SK-N-SH (cell line): ENCODE measurements around the gene KLHL26. TPM values are rescaled to one million over a fixed set of nuclear protein-coding genes. Genes with fewer than 3 reads are reported as not detected.

Experiments used
- CTCF ChIA-PET: fragments of 300-600, 350-600 bp; formaldehyde crosslinking; extraction: SDS; loops from one replicate; lab custom pipeline; 2021; lab: Yijun Ruan, JAX
- POLR2A ChIA-PET: fragments of 350-600 bp; sonication (Branson Sonifier 250); formaldehyde crosslinking; extraction: SDS; loops from one replicate; lab custom pipeline; 2020; ENCODE audit warnings: antibody characterized with exemption, inconsistent platforms; lab: Yijun Ruan, JAX
- DNase-seq: peaks from one replicate; pipeline ENCODE4 v3.0.0; 2012
- H2AFZ ChIP-seq: fragments of 200-600 bp; sonication (generic); 2 replicates; pipeline ENCODE4 v1.8.1; 2016; ENCODE audit warnings: antibody characterized with exemption, mild to moderate bottlenecking, low read depth
- H3F3A ChIP-seq: fragments of 200-600 bp; sonication (generic); replicated peaks from 2 replicates; pipeline ENCODE3; 2016; ENCODE audit warnings: antibody characterized with exemption, mild to moderate bottlenecking; ENCODE audit not compliant: insufficient read depth
- H3K27ac ChIP-seq, 2 experiments: fragments of 200-500 bp in 1 of 2; fragments of 200-600 bp in 1 of 2; sonication (Bioruptor generic) in 1 of 2; sonication (generic), shearing (Covaris generic) in 1 of 2; 2 replicates each; pipeline versions ENCODE4 v1.5.1 to v1.6.1; 2014 to 2016; ENCODE audit warnings: low read depth in 2 of 2, inconsistent platforms in 1 of 2, low read length in 1 of 2, mild to moderate bottlenecking in 1 of 2, mixed read lengths in 1 of 2
- H3K27me3 ChIP-seq: fragments of 200-600 bp; sonication (generic), shearing (Covaris generic); 2 replicates; pipeline ENCODE4 v1.6.1; 2016; ENCODE audit warnings: mixed run types; ENCODE audit not compliant: insufficient read depth
- H3K36me3 ChIP-seq, 2 experiments: fragments of 200-500 bp in 1 of 2; fragments of 200-600 bp in 1 of 2; sonication (Bioruptor generic) in 1 of 2; sonication (generic) in 1 of 2; replicated peaks in 1 of 2; 2 replicates each; pipeline versions ENCODE3 to v1.5.1; 2014 to 2016; ENCODE audit warnings: low read length in 1 of 2, mild to moderate bottlenecking in 1 of 2; ENCODE audit not compliant: insufficient read depth in 2 of 2, control insufficient read depth in 1 of 2
- H3K4me1 ChIP-seq, 2 experiments: fragments of 200-500 bp in 1 of 2; fragments of 200-600 bp in 1 of 2; sonication (Bioruptor generic) in 1 of 2; sonication (generic), shearing (Covaris generic) in 1 of 2; 2 replicates each; pipeline versions ENCODE4 v1.5.1 to v1.6.1; 2014 to 2016; ENCODE audit warnings: low read depth in 1 of 2, low read length in 1 of 2, mixed run types in 1 of 2; ENCODE audit not compliant: insufficient read depth in 2 of 2, control insufficient read depth in 1 of 2
- H3K4me2 ChIP-seq: fragments of 200-600 bp; sonication (generic), shearing (Covaris generic); 2 replicates; pipeline ENCODE4 v1.6.1; 2017; ENCODE audit warnings: mixed run types
- H3K4me3 ChIP-seq, 2 experiments: fragments of 200-500 bp in 1 of 2; fragments of 200-600 bp in 1 of 2; sonication (Bioruptor generic) in 1 of 2; sonication (generic), shearing (Covaris generic) in 1 of 2; 2 replicates each; pipeline versions ENCODE4 v1.5.1 to v1.8.1; 2014 to 2016; ENCODE audit warnings: low read depth in 2 of 2, inconsistent platforms in 1 of 2, low read length in 1 of 2, mild to moderate bottlenecking in 1 of 2, mixed read lengths in 1 of 2, moderate library complexity in 1 of 2
- H3K79me2 ChIP-seq: fragments of 200-600 bp; sonication (generic); 2 replicates; pipeline ENCODE4 v1.8.1; 2017; ENCODE audit warnings: mild to moderate bottlenecking; ENCODE audit not compliant: insufficient read depth
- H3K9ac ChIP-seq: fragments of 200-600 bp; sonication (generic); 2 replicates; pipeline ENCODE4 v1.6.1; 2017; ENCODE audit warnings: mixed run types
- H3K9me2 ChIP-seq: fragments of 200-600 bp; sonication (generic); 2 replicates; pipeline ENCODE4 v1.6.1; 2017; ENCODE audit warnings: mixed run types
- H3K9me3 ChIP-seq: fragments of 200-600 bp; sonication (generic); 2 replicates; pipeline ENCODE4 v1.6.1; 2017; ENCODE audit warnings: mixed run types, mild to moderate bottlenecking, moderate library complexity
- H4K20me1 ChIP-seq: fragments of 200-600 bp; sonication (generic); 2 replicates; pipeline ENCODE4 v1.6.1; 2017; ENCODE audit warnings: mild to moderate bottlenecking, mixed run types; ENCODE audit not compliant: insufficient read depth
- ELF1 ChIP-seq: IDR thresholded peaks from 2 replicates; pipeline ENCODE4 v1.4.0; 2012
- GABPA ChIP-seq: IDR thresholded peaks from 2 replicates; pipeline ENCODE4 v1.4.0; 2012; ENCODE audit warnings: low read depth, mild to moderate bottlenecking
- GATA2 ChIP-seq: sonication (generic); formaldehyde crosslinking; IDR thresholded peaks from 2 replicates; pipeline ENCODE4 v1.5.0; 2020; ENCODE audit warnings: mild to moderate bottlenecking, missing genetic modification reagents
- JUND ChIP-seq: IDR thresholded peaks from 2 replicates; pipeline ENCODE4 v1.4.0; 2012
- MEF2A ChIP-seq: IDR thresholded peaks from 2 replicates; pipeline ENCODE4 v1.4.0; 2012; ENCODE audit warnings: low read depth, borderline replicate concordance
- MXI1 ChIP-seq: IDR thresholded peaks from 2 replicates; pipeline ENCODE4 v1.6.1; 2012; ENCODE audit warnings: mild to moderate bottlenecking, low read depth, low read length, improper control_type of control experiment
- NRF1 ChIP-seq: IDR thresholded peaks from 2 replicates; pipeline ENCODE4 v1.6.1; 2012; ENCODE audit warnings: low read depth, mild to moderate bottlenecking, low read length
- RAD21 ChIP-seq: IDR thresholded peaks from 2 replicates; pipeline ENCODE4 v1.6.1; 2012; ENCODE audit warnings: mild to moderate bottlenecking, low read length
- RFX5 ChIP-seq: IDR thresholded peaks from 2 replicates; pipeline ENCODE4 v1.6.1; 2012; ENCODE audit warnings: mild to moderate bottlenecking, improper control_type of control experiment, low read length
- TAF1 ChIP-seq: IDR thresholded peaks from 2 replicates; pipeline ENCODE4 v1.6.1; 2012; ENCODE audit warnings: low read depth, mild to moderate bottlenecking, low read length, moderate library complexity, borderline replicate concordance
- TCF12 ChIP-seq: IDR thresholded peaks from 2 replicates; pipeline ENCODE4 v1.4.0; 2012
- ZBTB33 ChIP-seq: IDR thresholded peaks from 2 replicates; pipeline ENCODE4 v1.4.0; 2012; ENCODE audit warnings: low read depth, borderline replicate concordance
- WGBS: methylation state at CpG from one replicate; pipeline ENCODE4 v1.1.6; 2017; ENCODE audit warnings: low lambda C conversion rate; 5-methylcytosine and 5-hydroxymethylcytosine counted together
- polyA plus RNA-seq, 3 experiments: library from polyadenylated mRNA; depleted of rRNA; stranded (reverse); fragments of >200 nt; gene quantifications; 2 replicates each; pipeline ENCODE4 v1.2.3, GENCODE V29; 2012
- TF ChIP-seq, protein P1 (sequence below): fragments of 200-600 bp; sonication (generic); IDR thresholded peaks from 2 replicates; pipeline ENCODE4 v1.6.1; 2017; ENCODE audit warnings: antibody characterized with exemption, mild to moderate bottlenecking, moderate library complexity
- TF ChIP-seq, protein P2 (sequence below): IDR thresholded peaks from 2 replicates; pipeline ENCODE4 v1.4.0; 2012; ENCODE audit warnings: low read depth, borderline replicate concordance

Gene KLHL26
- polyA plus RNA-seq, 1 of the 3 experiments (the other 2 are of a cell fraction): 4.6 TPM

- no peak for TF ChIP-seq TAF1
- TF ChIP-seq ELF1: no peak
- no peak for TF ChIP-seq MXI1
- no peak for TF ChIP-seq RFX5
- TF ChIP-seq, protein P1, sequence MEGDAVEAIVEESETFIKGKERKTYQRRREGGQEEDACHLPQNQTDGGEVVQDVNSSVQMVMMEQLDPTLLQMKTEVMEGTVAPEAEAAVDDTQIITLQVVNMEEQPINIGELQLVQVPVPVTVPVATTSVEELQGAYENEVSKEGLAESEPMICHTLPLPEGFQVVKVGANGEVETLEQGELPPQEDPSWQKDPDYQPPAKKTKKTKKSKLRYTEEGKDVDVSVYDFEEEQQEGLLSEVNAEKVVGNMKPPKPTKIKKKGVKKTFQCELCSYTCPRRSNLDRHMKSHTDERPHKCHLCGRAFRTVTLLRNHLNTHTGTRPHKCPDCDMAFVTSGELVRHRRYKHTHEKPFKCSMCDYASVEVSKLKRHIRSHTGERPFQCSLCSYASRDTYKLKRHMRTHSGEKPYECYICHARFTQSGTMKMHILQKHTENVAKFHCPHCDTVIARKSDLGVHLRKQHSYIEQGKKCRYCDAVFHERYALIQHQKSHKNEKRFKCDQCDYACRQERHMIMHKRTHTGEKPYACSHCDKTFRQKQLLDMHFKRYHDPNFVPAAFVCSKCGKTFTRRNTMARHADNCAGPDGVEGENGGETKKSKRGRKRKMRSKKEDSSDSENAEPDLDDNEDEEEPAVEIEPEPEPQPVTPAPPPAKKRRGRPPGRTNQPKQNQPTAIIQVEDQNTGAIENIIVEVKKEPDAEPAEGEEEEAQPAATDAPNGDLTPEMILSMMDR: no peak
Measured at GRCh38 chr19:18658366-18658855, 21.6 kb downstream of the KLHL26 start (continued).

DNA sequence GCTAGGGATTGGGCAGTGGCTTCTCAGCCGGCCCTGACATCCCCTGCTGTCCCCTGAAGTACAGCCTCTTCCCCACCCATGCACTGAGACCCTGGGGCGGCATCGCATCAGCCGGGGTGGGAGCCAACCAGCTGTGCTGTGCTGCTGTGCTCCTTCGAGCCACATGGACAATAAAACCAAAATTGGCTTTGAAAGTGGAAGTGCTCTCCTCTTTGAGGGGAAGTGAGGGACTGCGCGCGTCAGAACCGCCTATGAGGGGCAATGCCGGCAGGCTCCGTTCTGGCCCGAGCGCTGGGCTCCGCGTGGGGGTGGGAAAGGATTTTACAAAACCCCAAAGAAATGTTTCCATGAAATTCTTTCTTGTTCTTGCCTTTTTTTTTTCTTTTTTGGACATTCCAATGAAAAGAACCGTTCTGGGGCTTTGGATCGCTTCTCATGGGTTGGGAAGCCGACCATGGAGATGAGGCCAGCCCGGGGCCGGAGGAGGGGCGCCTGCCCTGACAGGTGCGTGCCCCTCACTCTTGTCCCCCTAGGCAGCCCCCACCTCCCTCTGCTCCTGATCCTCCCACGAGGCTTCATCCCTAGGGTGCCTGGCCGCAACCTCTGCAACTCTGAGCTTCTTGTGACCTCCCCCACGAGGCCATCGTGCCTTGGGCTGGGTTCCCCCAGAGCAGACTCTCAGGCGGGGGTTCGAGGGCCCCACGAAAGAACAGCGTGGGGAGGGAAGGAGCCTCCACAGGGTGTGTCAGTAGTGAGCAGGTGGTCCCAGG is 22.6 kb downstream of the KLHL26 start:
- no peak overlapping the region for H2AFZ ChIP-seq
- peaks cover 13 to 32% of the 10 kb centered on the region in 2 experiments; a peak in 3 of 4 replicates for H3K4me1 ChIP-seq
- no peak overlapping the region for H3K4me3 ChIP-seq
- H3K27me3 ChIP-seq: no peaks in the 10 kb centered on the region
- ChIA-PET CTCF (interaction anchor here (0.6 kb wide), 1 partner anchor 451 kb away, joined by 3 read pairs; no protein-coding TSS in a partner anchor), POLR2A (no interaction called here)
- peak overlapping the region; percentile 45 for H3K4me2 ChIP-seq
- 89% methylated on average over 29 of the region's 30 CpGs for WGBS
- no peaks in the 10 kb centered on the region for H4K20me1 ChIP-seq
- no peaks in the 10 kb centered on the region for H3K9me3 ChIP-seq
- no peaks in the 10 kb centered on the region for H3K9me2 ChIP-seq
- TF ChIP-seq, protein P2, sequence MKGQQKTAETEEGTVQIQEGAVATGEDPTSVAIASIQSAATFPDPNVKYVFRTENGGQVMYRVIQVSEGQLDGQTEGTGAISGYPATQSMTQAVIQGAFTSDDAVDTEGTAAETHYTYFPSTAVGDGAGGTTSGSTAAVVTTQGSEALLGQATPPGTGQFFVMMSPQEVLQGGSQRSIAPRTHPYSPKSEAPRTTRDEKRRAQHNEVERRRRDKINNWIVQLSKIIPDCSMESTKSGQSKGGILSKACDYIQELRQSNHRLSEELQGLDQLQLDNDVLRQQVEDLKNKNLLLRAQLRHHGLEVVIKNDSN: no peak
- TF ChIP-seq ZBTB33: no peak
- no peak for TF ChIP-seq MXI1
- no peak for TF ChIP-seq GABPA
- no peak for TF ChIP-seq NRF1
- TF ChIP-seq TCF12: no peak
- no peak for TF ChIP-seq MEF2A
- TF ChIP-seq RAD21: no peak
- TF ChIP-seq GATA2 (CRISPR knock-in tag): no peak
- TF ChIP-seq JUND: no peak
- H3K9ac ChIP-seq: peak overlapping the region; percentile 28; the same call in 1 of the 2 replicates
- H3K36me3 ChIP-seq: no peaks in the 10 kb centered on the region
- peak overlapping the region in 1 of 2 experiments; percentile 64; a peak in 2 of 4 replicates for H3K27ac ChIP-seq
- H3K79me2 ChIP-seq: 0 out of 2 replicates have a peak, but pooled peaks cover 3% of the 10 kb centered on the region
- peaks cover 30% of the 10 kb centered on the region for H3F3A ChIP-seq
- DNase-seq: peak; percentile 74
